Peyer's patch (tissue), 4 donors: Measurements from ENCODE around the gene USP4. TPM values are rescaled to one million over a fixed set of nuclear protein-coding genes. Genes with fewer than 3 reads are reported as not detected.

Experiments used
- DNase-seq, 3 donors: peaks; one replicate each; pipeline ENCODE4 v3.0.0-alpha.2; 2017 to 2019
- H3K27ac ChIP-seq, 4 donors: fragments of 200-600 bp; sonication (generic); one replicate each; pipeline ENCODE4 v1.5.1; 2016 to 2019
- H3K27me3 ChIP-seq, 2 donors: fragments of 200-600 bp; sonication (generic); one replicate each; pipeline ENCODE4 v1.5.1; 2019
- H3K36me3 ChIP-seq, 3 donors: fragments of 200-600 bp; sonication (generic); one replicate each; pipeline ENCODE4 v1.5.1; 2016 to 2019
- H3K4me1 ChIP-seq, 4 donors: fragments of 200-600 bp; sonication (generic); one replicate each; pipeline ENCODE4 v1.5.1; 2016 to 2019
- H3K4me3 ChIP-seq, 4 donors: fragments of 200-600 bp; sonication (generic); 1 replicate in 3 of 4; 2 replicates in 1 of 4; pipeline ENCODE4 v1.5.1; 2016 to 2019; ENCODE audit warnings: mild to moderate bottlenecking in 1 of 4
- H3K9me3 ChIP-seq, 4 donors: fragments of 200-600 bp; sonication (generic); one replicate each; pipeline ENCODE4 v1.5.1; 2016 to 2019; ENCODE audit warnings: mild to moderate bottlenecking in 1 of 4
- POLR2A ChIP-seq, 2 donors: fragments of 450-650 bp; IDR thresholded peaks; one replicate each; pipeline ENCODE4 v1.5.1; 2017; ENCODE audit warnings: antibody characterized with exemption in 2 of 2, mild to moderate bottlenecking in 2 of 2, moderate library complexity in 2 of 2
- total RNA-seq, 4 donors: library from RNA; depleted of rRNA; stranded (reverse); fragments of >200 nt; gene quantifications; one replicate each; pipeline ENCODE4 v1.1.0, GENCODE V29; 2016
- TF ChIP-seq, protein P1 (sequence below), 6 experiments: fragments of 450-650 bp in 4 of 6; fragments of 200-600 bp in 2 of 6; sonication (generic) in 1 of 6; IDR thresholded peaks; one replicate each; pipeline ENCODE4 v1.5.1; 2017 to 2019; ENCODE audit warnings: antibody characterized with exemption in 6 of 6, mild to moderate bottlenecking in 3 of 6, moderate library complexity in 1 of 6

Gene USP4
- total RNA-seq, 4 donors from 2014 or later, result 26.3 to 106 (median 47.5) TPM

DNA sequence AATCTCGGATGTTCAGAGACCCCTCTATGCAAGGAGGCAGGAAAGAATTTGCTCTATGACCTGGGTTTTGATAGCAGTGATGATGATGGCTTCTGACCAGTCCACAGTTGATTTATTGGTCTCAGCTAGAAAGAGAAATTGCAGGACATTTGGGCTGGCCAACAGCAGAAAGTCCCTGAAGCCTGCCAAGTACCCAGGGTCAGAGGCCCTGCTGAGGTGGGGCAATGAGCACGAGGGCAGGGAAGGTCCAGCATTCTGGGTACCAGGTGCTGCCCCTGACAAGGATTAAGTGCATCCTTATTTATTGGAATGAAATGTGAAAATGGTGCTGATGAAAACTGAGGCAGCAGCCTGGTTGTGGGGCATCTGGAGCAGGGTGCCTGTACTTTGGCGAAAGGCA is 82.7 kb downstream of the USP4 start:
- H3K27ac ChIP-seq, result no peak overlapping the region
- H3K4me1 ChIP-seq, result no peaks in the 10 kb centered on the region
- no peaks in the 10 kb centered on the region for H3K9me3 ChIP-seq
- no peak overlapping the region for H3K4me3 ChIP-seq
- no peak for DNase-seq
- TF ChIP-seq, protein P1, sequence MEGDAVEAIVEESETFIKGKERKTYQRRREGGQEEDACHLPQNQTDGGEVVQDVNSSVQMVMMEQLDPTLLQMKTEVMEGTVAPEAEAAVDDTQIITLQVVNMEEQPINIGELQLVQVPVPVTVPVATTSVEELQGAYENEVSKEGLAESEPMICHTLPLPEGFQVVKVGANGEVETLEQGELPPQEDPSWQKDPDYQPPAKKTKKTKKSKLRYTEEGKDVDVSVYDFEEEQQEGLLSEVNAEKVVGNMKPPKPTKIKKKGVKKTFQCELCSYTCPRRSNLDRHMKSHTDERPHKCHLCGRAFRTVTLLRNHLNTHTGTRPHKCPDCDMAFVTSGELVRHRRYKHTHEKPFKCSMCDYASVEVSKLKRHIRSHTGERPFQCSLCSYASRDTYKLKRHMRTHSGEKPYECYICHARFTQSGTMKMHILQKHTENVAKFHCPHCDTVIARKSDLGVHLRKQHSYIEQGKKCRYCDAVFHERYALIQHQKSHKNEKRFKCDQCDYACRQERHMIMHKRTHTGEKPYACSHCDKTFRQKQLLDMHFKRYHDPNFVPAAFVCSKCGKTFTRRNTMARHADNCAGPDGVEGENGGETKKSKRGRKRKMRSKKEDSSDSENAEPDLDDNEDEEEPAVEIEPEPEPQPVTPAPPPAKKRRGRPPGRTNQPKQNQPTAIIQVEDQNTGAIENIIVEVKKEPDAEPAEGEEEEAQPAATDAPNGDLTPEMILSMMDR (IDR thresholded peaks at IDR 0.05), result no peak
- no peak for TF ChIP-seq POLR2A (IDR thresholded peaks at IDR 0.05)
- H3K27me3 ChIP-seq, result no peaks in the 10 kb centered on the region
- no peaks in the 10 kb centered on the region for H3K36me3 ChIP-seq

DNA sequence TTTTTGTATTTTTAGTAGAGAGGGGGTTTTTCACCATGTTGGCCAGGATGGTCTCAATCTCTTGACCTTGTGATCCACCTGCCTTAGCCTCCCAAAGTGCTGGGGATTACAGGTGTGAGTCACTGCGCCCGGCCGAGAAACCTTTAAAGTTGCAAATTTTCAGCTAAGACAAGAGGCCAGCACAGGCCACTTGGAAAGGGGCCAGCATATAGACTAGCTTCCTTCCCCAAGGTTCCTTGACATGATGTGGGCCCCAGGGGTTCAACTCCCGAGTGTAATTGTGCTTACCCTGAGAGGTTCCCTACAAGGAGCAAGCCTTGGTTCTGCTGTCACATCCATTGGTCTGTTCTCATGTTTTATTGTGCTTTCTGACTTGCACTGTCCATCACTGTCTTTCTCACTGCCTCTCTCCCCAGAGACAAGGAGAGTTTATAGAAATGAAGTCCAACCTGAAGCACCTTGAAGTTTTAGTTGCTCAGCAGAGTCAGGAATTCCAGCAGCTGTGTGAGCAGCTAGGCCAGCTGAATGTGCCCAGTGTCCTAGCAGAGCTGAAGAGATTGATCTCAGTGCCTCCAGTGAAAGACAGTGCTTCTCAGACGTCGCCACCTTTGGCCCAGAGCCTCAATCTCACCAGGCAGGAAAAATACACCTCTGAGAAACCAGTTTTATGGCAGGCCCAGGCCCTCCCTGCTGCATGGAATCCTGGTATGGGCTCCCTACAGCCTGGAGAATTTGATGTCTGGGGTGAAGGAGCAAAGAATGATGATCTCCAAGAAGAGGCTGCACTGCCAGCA is 83.9 kb downstream of the USP4 start:
- no peaks in the 10 kb centered on the region for H3K4me1 ChIP-seq
- H3K4me3 ChIP-seq, result no peak overlapping the region
- TF ChIP-seq, protein P1 (IDR thresholded peaks at IDR 0.05), result no peak
- TF ChIP-seq POLR2A (IDR thresholded peaks at IDR 0.05), result no peak
- DNase-seq, result no peak
- H3K36me3 ChIP-seq, result no peaks in the 10 kb centered on the region
- H3K27ac ChIP-seq, result no peak overlapping the region
- no peaks in the 10 kb centered on the region for H3K9me3 ChIP-seq
- no peaks in the 10 kb centered on the region for H3K27me3 ChIP-seq

DNA sequence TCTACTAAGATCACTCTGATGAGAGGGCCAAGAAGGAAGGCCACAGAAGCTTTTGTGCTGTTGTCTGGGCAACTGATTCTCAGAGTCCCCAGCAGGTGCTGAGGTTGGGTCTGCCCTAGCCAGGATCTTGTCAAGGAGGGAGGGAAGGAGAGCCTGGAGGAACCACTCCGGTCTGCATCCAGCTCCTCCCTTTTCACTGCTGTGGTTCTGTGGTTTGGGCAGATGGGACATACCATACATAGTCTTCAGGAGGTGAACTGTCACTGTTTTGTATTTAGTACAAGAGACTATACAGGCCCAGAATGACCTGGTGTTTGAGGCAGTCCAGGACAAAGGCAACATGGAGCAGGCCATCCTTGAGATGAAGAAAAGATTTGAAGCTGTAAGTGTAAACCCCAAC is 84.7 kb downstream of the USP4 start:
- H3K36me3 ChIP-seq, result no peaks in the 10 kb centered on the region
- TF ChIP-seq, protein P1 (IDR thresholded peaks at IDR 0.05), result no peak
- TF ChIP-seq POLR2A (IDR thresholded peaks at IDR 0.05), result no peak
- H3K9me3 ChIP-seq, result no peaks in the 10 kb centered on the region
- peak in 1 of 3 donors; percentile 6 for DNase-seq
- no peak overlapping the region for H3K27ac ChIP-seq
- H3K27me3 ChIP-seq, result no peaks in the 10 kb centered on the region
- no peak overlapping the region for H3K4me3 ChIP-seq
- H3K4me1 ChIP-seq, result no peaks in the 10 kb centered on the region

DNA sequence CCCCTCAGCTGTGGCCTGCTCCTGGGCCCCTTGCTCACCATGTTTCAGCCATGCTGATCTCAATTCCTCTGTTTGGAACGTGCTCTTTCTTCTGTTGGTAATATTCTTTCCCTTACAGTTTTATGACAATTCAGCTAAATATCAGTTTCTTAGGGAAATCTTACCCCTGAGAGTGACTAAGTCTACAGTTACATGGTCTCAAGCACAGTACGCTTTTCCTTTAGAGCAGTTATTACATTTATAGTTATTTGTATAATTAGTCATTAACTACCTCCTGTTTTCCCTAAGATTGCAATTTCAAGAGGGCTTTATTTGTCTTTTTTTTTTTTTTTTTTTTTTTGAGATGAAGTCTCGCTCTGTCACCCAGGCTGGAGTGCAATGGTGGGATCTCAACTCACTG is 86.3 kb downstream of the USP4 start:
- no peaks in the 10 kb centered on the region for H3K27me3 ChIP-seq
- no peaks in the 10 kb centered on the region for H3K36me3 ChIP-seq
- H3K4me1 ChIP-seq, result peaks cover 0 to 7% (median 0%) of the 10 kb centered on the region in 4 donors
- TF ChIP-seq, protein P1 (IDR thresholded peaks at IDR 0.05), result no peak
- TF ChIP-seq POLR2A (IDR thresholded peaks at IDR 0.05), result no peak
- H3K27ac ChIP-seq, result no peak overlapping the region
- H3K4me3 ChIP-seq, result no peak overlapping the region
- DNase-seq, result no peak
- no peaks in the 10 kb centered on the region for H3K9me3 ChIP-seq

DNA sequence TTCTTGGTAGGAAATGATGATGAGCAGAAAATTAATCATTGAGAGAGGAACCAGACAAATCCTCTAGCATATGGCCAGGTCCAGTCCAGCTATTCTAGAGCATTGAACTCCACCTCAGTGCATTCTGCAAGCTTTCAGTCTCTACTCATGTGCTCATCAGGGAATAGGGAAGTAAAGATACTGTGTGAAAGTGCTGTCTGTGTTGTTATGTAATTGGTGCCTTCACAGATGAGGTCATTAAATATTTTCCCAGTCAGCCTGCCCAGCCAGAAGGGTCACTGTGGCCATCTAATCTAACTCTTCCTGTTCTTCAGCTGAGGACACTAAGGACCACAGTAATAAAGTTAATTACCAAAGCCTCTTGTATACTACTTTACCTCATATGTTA is 91.0 kb downstream of the USP4 start:
- TF ChIP-seq POLR2A (IDR thresholded peaks at IDR 0.05), result no peak
- TF ChIP-seq, protein P1 (IDR thresholded peaks at IDR 0.05), result no peak
- H3K36me3 ChIP-seq, result no peaks in the 10 kb centered on the region

More for the DNA sequence above, 91.0 kb downstream of the USP4 start:
- peak overlapping the region in 2 of 4 donors; percentile 2 to 47 for H3K27ac ChIP-seq
- H3K4me1 ChIP-seq, result peaks cover 0 to 12% (median 0%) of the 10 kb centered on the region in 4 donors
- no peaks in the 10 kb centered on the region for H3K27me3 ChIP-seq
- H3K9me3 ChIP-seq, result no peaks in the 10 kb centered on the region
- no peak overlapping the region for H3K4me3 ChIP-seq
- DNase-seq, result peak in 1 of 3 donors; percentile 44
